GM23338 (cell line): ENCODE results near the gene RBM22.

Experiments used
- EZH2 ChIP-seq: fragments of 200-600 bp; sonication (generic); IDR thresholded peaks from one replicate; pipeline ENCODE4 v1.8.0; 2017; ENCODE audit warnings: antibody characterized with exemption, mild to moderate bottlenecking, low read depth; ENCODE audit not compliant: unreplicated experiment
- EZH2phosphoT487 ChIP-seq: fragments of 200-600 bp; sonication (generic); IDR thresholded peaks from one replicate; pipeline ENCODE4 v1.8.1; 2018; ENCODE audit warnings: antibody characterized with exemption; ENCODE audit not compliant: unreplicated experiment
- JUNB ChIP-seq: IDR thresholded peaks from one replicate; pipeline ENCODE4 v1.6.1; 2016; ENCODE audit warnings: antibody characterized with exemption; ENCODE audit not compliant: unreplicated experiment
- POLR2AphosphoS5 ChIP-seq: IDR thresholded peaks from 2 replicates; pipeline ENCODE4 v1.6.1; 2016; ENCODE audit warnings: antibody characterized with exemption, low read depth
- ZNF114 ChIP-seq: fragments of 250-450 bp; sonication (Bioruptor Pico); IDR thresholded peaks from 2 replicates; pipeline ENCODE4 v1.5.0; 2020; ENCODE audit warnings: mild to moderate bottlenecking, moderate library complexity
- TF ChIP-seq, protein P1 (sequence below), 2 experiments: fragments of 200-600 bp in 1 of 2; sonication (generic) in 1 of 2; conservative IDR thresholded peaks; 2 replicates each; pipeline versions ENCODE4 v1.5.1 to v1.6.1; 2016 to 2017; ENCODE audit warnings: antibody characterized with exemption in 2 of 2, low read depth in 2 of 2, mild to moderate bottlenecking in 2 of 2, moderate library complexity in 1 of 2
- TF ChIP-seq, protein P2 (sequence below): IDR thresholded peaks from one replicate; pipeline ENCODE4 v1.6.1; 2018; ENCODE audit warnings: antibody characterized with exemption; ENCODE audit not compliant: unreplicated experiment

- TF ChIP-seq, protein P1, sequence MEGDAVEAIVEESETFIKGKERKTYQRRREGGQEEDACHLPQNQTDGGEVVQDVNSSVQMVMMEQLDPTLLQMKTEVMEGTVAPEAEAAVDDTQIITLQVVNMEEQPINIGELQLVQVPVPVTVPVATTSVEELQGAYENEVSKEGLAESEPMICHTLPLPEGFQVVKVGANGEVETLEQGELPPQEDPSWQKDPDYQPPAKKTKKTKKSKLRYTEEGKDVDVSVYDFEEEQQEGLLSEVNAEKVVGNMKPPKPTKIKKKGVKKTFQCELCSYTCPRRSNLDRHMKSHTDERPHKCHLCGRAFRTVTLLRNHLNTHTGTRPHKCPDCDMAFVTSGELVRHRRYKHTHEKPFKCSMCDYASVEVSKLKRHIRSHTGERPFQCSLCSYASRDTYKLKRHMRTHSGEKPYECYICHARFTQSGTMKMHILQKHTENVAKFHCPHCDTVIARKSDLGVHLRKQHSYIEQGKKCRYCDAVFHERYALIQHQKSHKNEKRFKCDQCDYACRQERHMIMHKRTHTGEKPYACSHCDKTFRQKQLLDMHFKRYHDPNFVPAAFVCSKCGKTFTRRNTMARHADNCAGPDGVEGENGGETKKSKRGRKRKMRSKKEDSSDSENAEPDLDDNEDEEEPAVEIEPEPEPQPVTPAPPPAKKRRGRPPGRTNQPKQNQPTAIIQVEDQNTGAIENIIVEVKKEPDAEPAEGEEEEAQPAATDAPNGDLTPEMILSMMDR (conservative IDR thresholded peaks at IDR 0.05; ENCODE audit: low read depth in 2 of 2): no peak
- TF ChIP-seq POLR2AphosphoS5 (no peak), EZH2 (no peak), JUNB (no peak), EZH2phosphoT487 (no peak), ZNF114 (CRISPR knock-in tag) (no peak)
- TF ChIP-seq, protein P2, sequence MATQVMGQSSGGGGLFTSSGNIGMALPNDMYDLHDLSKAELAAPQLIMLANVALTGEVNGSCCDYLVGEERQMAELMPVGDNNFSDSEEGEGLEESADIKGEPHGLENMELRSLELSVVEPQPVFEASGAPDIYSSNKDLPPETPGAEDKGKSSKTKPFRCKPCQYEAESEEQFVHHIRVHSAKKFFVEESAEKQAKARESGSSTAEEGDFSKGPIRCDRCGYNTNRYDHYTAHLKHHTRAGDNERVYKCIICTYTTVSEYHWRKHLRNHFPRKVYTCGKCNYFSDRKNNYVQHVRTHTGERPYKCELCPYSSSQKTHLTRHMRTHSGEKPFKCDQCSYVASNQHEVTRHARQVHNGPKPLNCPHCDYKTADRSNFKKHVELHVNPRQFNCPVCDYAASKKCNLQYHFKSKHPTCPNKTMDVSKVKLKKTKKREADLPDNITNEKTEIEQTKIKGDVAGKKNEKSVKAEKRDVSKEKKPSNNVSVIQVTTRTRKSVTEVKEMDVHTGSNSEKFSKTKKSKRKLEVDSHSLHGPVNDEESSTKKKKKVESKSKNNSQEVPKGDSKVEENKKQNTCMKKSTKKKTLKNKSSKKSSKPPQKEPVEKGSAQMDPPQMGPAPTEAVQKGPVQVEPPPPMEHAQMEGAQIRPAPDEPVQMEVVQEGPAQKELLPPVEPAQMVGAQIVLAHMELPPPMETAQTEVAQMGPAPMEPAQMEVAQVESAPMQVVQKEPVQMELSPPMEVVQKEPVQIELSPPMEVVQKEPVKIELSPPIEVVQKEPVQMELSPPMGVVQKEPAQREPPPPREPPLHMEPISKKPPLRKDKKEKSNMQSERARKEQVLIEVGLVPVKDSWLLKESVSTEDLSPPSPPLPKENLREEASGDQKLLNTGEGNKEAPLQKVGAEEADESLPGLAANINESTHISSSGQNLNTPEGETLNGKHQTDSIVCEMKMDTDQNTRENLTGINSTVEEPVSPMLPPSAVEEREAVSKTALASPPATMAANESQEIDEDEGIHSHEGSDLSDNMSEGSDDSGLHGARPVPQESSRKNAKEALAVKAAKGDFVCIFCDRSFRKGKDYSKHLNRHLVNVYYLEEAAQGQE: no peak
These were observed 24.3 kb downstream of the RBM22 start for GRCh38 chr5:150676578-150676977.
